HepG2 (cell line): Measurements from ENCODE around the gene EVA1C. TPM values are rescaled to one million over a fixed set of nuclear protein-coding genes. Genes with fewer than 3 reads are reported as not detected.
"Not testable (repeated sequence)": the region's sequence is repeated elsewhere in the genome, so short reads cannot be mapped to it uniquely, and the experiment has no call there.

ENCODE experiments used
- ATAC-seq: fragments of 200-7000 bp; cut with Tn5 transposase; 3 replicates; pipeline ENCODE4 v1.9.1; 2020; ENCODE audit warnings: mild to moderate bottlenecking, moderate library complexity
- BruUV-seq: library from RNA; stranded (reverse); fragments of 400-500 nt; replicated peaks from 2 replicates; lab custom pipeline; 2021; lab: Mats Ljungman, UMichigan
- CTCF ChIA-PET: fragments of 300-600 bp; formaldehyde crosslinking; extraction: SDS; loops from one replicate; lab custom pipeline; 2021; ENCODE audit warnings: low total read pairs, inconsistent platforms, low intra/inter-chr PET ratio; lab: Yijun Ruan, JAX
- POLR2A ChIA-PET: fragments of 350-600 bp; sonication (Branson Sonifier 250); formaldehyde crosslinking; loops from one replicate; lab custom pipeline; 2020; ENCODE audit warnings: antibody characterized with exemption, inconsistent platforms; lab: Yijun Ruan, JAX
- DNase-seq: peaks from one replicate; pipeline ENCODE4 v3.0.0-alpha.2; 2015; ENCODE audit warnings: low spot score
- FAIRE-seq: peaks from 3 replicates; lab custom pipeline; 2011; peaks lifted over from hg19 to GRCh38; lab: Jason Lieb, UNC
- H2AFZ ChIP-seq: one replicate; pipeline ENCODE4 v1.6.1; 2011; ENCODE audit warnings: low read length, inconsistent platforms
- H3K27ac ChIP-seq: fragments of 300-600 bp; 3 replicates; pipeline ENCODE4 v1.8.0; 2011; ENCODE audit warnings: mixed run types, mild to moderate bottlenecking, mixed read lengths, low read length, inconsistent platforms; ENCODE audit not compliant: insufficient read depth; ENCODE audit errors: extremely low read length
- H3K27me3 ChIP-seq, 2 experiments: fragments of 200-600 bp in 1 of 2; 2 replicates in 1 of 2; 3 replicates in 1 of 2; pipeline versions ENCODE4 v1.6.0 to v1.8.0; 2011; ENCODE audit warnings: low read length in 2 of 2, mild to moderate bottlenecking in 2 of 2, moderate library complexity in 2 of 2, inconsistent platforms in 1 of 2; ENCODE audit not compliant: insufficient read depth in 2 of 2, control insufficient read depth in 1 of 2
- H3K36me3 ChIP-seq, 2 experiments: fragments of 200-600 bp in 1 of 2; replicated peaks in 1 of 2; 2 replicates in 1 of 2; 3 replicates in 1 of 2; pipeline versions ENCODE4 v1.5.1 to v1.8.0; 2011; ENCODE audit warnings: low read length in 2 of 2, inconsistent platforms in 1 of 2; ENCODE audit not compliant: insufficient read depth in 2 of 2, control insufficient read depth in 1 of 2
- H3K4me1 ChIP-seq: 2 replicates; pipeline ENCODE4 v1.5.1; 2012; ENCODE audit warnings: low read length, inconsistent platforms; ENCODE audit not compliant: insufficient read depth
- H3K4me2 ChIP-seq: 2 replicates; pipeline ENCODE4 v1.6.0; 2011; ENCODE audit warnings: low read depth, low read length, inconsistent platforms
- H3K4me3 ChIP-seq, 3 experiments: fragments of 200-600 bp in 1 of 3; sonication (generic), shearing (Covaris generic) in 1 of 3; replicated peaks in 1 of 3; 2 replicates each; pipeline ENCODE4 v1.5.1; 2011 to 2016; ENCODE audit warnings: low read length in 3 of 3, inconsistent platforms in 2 of 3, low read depth in 2 of 3, mild to moderate bottlenecking in 2 of 3, control low read depth in 1 of 3, mixed read lengths in 1 of 3; ENCODE audit not compliant: insufficient read depth in 1 of 3
- H3K79me2 ChIP-seq: one replicate; pipeline ENCODE4 v1.6.1; 2011; ENCODE audit warnings: low read length, inconsistent platforms; ENCODE audit not compliant: insufficient read depth
- H3K9ac ChIP-seq: 2 replicates; pipeline ENCODE4 v1.6.0; 2011; ENCODE audit warnings: mild to moderate bottlenecking, low read depth, low read length, inconsistent platforms; ENCODE audit not compliant: insufficient read depth
- H3K9me3 ChIP-seq: 2 replicates; pipeline ENCODE4 v1.5.1; 2012; ENCODE audit warnings: mild to moderate bottlenecking, low read length
- H4K20me1 ChIP-seq: 2 replicates; pipeline ENCODE4 v1.6.0; 2011; ENCODE audit warnings: inconsistent platforms, mild to moderate bottlenecking, low read length, moderate library complexity; ENCODE audit not compliant: insufficient read depth
- CENPT ChIP-seq: sonication (generic); formaldehyde crosslinking; IDR thresholded peaks from 2 replicates; pipeline ENCODE4 v1.8.0; 2022; ENCODE audit warnings: low read depth, mild to moderate bottlenecking, moderate library complexity, missing genetic modification reagents
- CREM ChIP-seq, 2 experiments: sonication (generic) in 1 of 2; formaldehyde crosslinking in 1 of 2; IDR thresholded peaks; 2 replicates each; pipeline versions ENCODE4 v1.4.0 to v1.6.1; 2016 to 2020; ENCODE audit warnings: antibody characterized with exemption in 1 of 2, mild to moderate bottlenecking in 1 of 2, missing genetic modification reagents in 1 of 2
- FOSL1 ChIP-seq: sonication (generic); formaldehyde crosslinking; IDR thresholded peaks from 2 replicates; pipeline ENCODE4 v1.9.0; 2021; ENCODE audit warnings: missing genetic modification reagents, borderline replicate concordance
- FOXP1 ChIP-seq, 2 experiments: fragments of 450-650 bp in 1 of 2; IDR thresholded peaks; 2 replicates each; pipeline ENCODE4 v1.6.1; 2017 to 2018; ENCODE audit warnings: antibody characterized with exemption in 1 of 2
- REXO4 ChIP-seq: sonication (generic); formaldehyde crosslinking; IDR thresholded peaks from 2 replicates; pipeline ENCODE4 v1.8.0; 2022; ENCODE audit warnings: missing genetic modification reagents, mild to moderate bottlenecking, borderline replicate concordance
- SMYD3 ChIP-seq: sonication (generic); formaldehyde crosslinking; IDR thresholded peaks from 2 replicates; pipeline ENCODE4 v1.8.1; 2023; ENCODE audit warnings: mild to moderate bottlenecking, missing genetic modification reagents
- TCF7L2 ChIP-seq: IDR thresholded peaks from 2 replicates; pipeline ENCODE4 v1.6.1; 2011; ENCODE audit warnings: mild to moderate bottlenecking, low read depth, low read length, moderate library complexity
- TEAD3 ChIP-seq: optimal IDR thresholded peaks from 2 replicates; pipeline ENCODE3; 2016; ENCODE audit warnings: borderline replicate concordance
- YEATS2 ChIP-seq: sonication (generic); formaldehyde crosslinking; IDR thresholded peaks from 2 replicates; pipeline ENCODE4 v1.4.0; 2020; ENCODE audit warnings: missing genetic modification reagents, borderline replicate concordance
- ZFY ChIP-seq: sonication (generic); formaldehyde crosslinking; IDR thresholded peaks from 2 replicates; pipeline ENCODE4 v1.4.0; 2020; ENCODE audit warnings: missing genetic modification reagents
- WGBS: methylation state at CpG from one replicate; pipeline ENCODE4 v1.1.6; 2017; ENCODE audit warnings: low lambda C conversion rate; 5-methylcytosine and 5-hydroxymethylcytosine counted together
- in situ Hi-C: cut with HindIII; loops from 2 replicates; pipeline ENCODE4 v1.10.0; 2017; ENCODE audit warnings: low pct_unique_long_range_greater_than_20kb; ENCODE audit not compliant: extremely low pct_ligation_motif_present
- intact Hi-C: fragments of 100-400 bp; cut with micrococcal nuclease; formaldehyde crosslinking; loops from one replicate; pipeline ENCODE4 v1.10.0; 2022; ENCODE audit not compliant: unreplicated experiment
- polyA plus RNA-seq, 8 experiments: library from polyadenylated mRNA; depleted of rRNA in 3 of 8; stranded (reverse) in 7 of 8; unstranded in 1 of 8; fragments of >200 nt; fragmentation: Illumina TruSeq in 4 of 8; extraction: Trizol in 4 of 8; gene quantifications; 2 replicates each; pipeline versions ENCODE4 v1.2.1 to v1.2.3, GENCODE V29; 2011 to 2016; ENCODE audit warnings: low read depth in 4 of 8, missing spikeins in 1 of 8, mixed read lengths in 1 of 8; ENCODE audit not compliant: insufficient read depth in 1 of 8
- total RNA-seq, 5 experiments: library from RNA; depleted of rRNA; stranded (reverse); fragments of >200 nt; fragmentation: Illumina TruSeq; extraction: Trizol; gene quantifications; 2 replicates each; pipeline ENCODE4 v1.2.3, GENCODE V29; 2016; ENCODE audit warnings: low read depth in 1 of 5
- TF ChIP-seq, protein P1 (sequence below), 2 experiments: sonication (generic) in 1 of 2; formaldehyde crosslinking in 1 of 2; IDR thresholded peaks; 2 replicates each; pipeline versions ENCODE4 v1.4.0 to v1.6.1; 2016 to 2020; ENCODE audit warnings: borderline replicate concordance in 1 of 2, low read depth in 1 of 2, mild to moderate bottlenecking in 1 of 2, missing genetic modification reagents in 1 of 2
- TF ChIP-seq, protein P2 (sequence below): sonication (generic); formaldehyde crosslinking; IDR thresholded peaks from 2 replicates; pipeline ENCODE4 v1.4.0; 2020; ENCODE audit warnings: mild to moderate bottlenecking, missing genetic modification reagents
- TF ChIP-seq, protein P3 (sequence below): sonication (generic); formaldehyde crosslinking; IDR thresholded peaks from 2 replicates; pipeline ENCODE4 v1.9.0; 2022; ENCODE audit warnings: missing genetic modification reagents, mild to moderate bottlenecking, borderline replicate concordance

Gene EVA1C
- total and polyA plus RNA-seq, 2 of the 13 experiments (the other 11 are each of a cell fraction or from before 2014, with no cell fraction given), result 0.29 to 0.34 TPM

DNA sequence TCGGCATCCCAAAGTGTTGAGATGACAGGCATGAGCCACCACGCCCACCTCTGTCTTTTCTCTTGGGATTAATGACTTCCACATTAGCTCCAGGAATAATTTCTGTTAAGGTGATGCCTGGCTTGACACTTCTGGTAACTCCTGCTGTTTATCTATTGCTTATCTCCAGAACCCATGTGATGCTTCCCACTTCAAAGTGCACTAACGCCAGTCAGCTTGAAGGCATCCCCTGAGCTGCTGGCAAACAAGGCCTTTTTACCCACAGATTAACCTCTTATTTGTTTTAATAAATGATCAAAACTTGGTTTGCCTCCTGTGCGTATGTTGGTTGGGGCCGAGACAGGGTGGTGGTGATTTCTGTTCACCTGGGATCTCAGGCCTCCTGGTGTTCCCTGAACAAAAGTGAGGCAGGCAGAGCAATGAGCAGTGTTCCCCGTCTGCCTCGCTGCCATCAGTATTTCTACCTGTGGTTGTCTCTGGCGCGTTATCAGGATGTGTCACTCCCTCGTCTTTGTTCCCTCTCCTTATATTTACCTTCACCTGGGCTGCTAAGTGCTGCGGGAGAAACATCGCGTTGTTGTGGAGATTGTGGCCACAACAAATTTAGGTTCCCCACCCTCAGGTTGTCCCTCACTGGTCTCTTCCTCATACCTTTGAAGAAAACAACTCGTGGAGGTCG is 20.6 kb downstream of the EVA1C start (continued):
- TF ChIP-seq, protein P1, sequence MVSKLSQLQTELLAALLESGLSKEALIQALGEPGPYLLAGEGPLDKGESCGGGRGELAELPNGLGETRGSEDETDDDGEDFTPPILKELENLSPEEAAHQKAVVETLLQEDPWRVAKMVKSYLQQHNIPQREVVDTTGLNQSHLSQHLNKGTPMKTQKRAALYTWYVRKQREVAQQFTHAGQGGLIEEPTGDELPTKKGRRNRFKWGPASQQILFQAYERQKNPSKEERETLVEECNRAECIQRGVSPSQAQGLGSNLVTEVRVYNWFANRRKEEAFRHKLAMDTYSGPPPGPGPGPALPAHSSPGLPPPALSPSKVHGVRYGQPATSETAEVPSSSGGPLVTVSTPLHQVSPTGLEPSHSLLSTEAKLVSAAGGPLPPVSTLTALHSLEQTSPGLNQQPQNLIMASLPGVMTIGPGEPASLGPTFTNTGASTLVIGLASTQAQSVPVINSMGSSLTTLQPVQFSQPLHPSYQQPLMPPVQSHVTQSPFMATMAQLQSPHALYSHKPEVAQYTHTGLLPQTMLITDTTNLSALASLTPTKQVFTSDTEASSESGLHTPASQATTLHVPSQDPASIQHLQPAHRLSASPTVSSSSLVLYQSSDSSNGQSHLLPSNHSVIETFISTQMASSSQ (IDR thresholded peaks at IDR 0.05; ENCODE audit: low read depth), result peak; percentile 26; the same call in 1 of the 2 replicates
- TF ChIP-seq, protein P1 (CRISPR knock-in tag; IDR thresholded peaks at IDR 0.05; ENCODE audit: borderline replicate concordance), result peak; percentile 28; the same call in 1 of the 2 replicates
- TF ChIP-seq FOXP1 (IDR thresholded peaks at IDR 0.05); CREM (CRISPR knock-in tag; IDR thresholded peaks at IDR 0.05): not testable (repeated sequence)
- TF ChIP-seq FOXP1 (CRISPR knock-in tag; IDR thresholded peaks at IDR 0.05) (peak; percentile 51), FOSL1 (CRISPR knock-in tag) (peak; percentile 66; the same call in 1 of the 2 replicates), CREM (IDR thresholded peaks at IDR 0.05) (0 out of 2 replicates have a peak, but pooled peaks have one; percentile 27)

DNA sequence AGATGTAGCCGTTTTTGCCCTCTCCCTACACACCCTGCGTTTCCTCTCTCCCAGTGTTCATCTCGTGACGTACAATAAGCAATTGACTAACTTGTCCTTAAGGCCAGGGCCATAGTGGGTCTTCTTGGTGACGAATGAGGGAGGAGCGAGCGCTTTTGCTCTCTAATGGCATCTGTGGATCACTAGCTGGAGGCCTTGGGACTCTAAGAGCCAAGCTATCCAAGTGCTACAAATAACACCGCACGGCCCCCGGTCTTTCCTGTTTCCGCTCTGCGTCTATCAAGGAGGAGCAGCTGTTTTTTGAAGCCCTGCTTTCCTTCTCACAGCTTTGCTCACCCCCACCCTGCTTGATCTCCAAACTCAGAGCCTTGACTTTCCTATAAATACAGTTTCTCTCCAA is 25.2 kb downstream of the EVA1C start:
- no peak overlapping the region for H3K4me3 ChIP-seq
- ChIA-PET CTCF (no interaction called here), POLR2A (no interaction called here)
- no peak overlapping the region for H3K27ac ChIP-seq
- in situ Hi-C loops, result no loop called here
- no peak overlapping the region for H2AFZ ChIP-seq
- peaks cover 11% of the 10 kb centered on the region for H3K4me1 ChIP-seq
- DNase-seq (no peak), ATAC-seq (no peak), FAIRE-seq (no peak)
- H4K20me1 ChIP-seq, result no peaks in the 10 kb centered on the region
- H3K27me3 ChIP-seq, result 0 out of 5 replicates have a peak, but pooled peaks cover 0 to 4% of the 10 kb centered on the region in 2 experiments
- no peak overlapping the region for H3K9ac ChIP-seq
- H3K9me3 ChIP-seq, result no peaks in the 10 kb centered on the region
- H3K36me3 ChIP-seq, result no peaks in the 10 kb centered on the region
- BruUV-seq, result no TSS peak
- WGBS, result 66% methylated on average over 12 of the region's 12 CpGs
- H3K4me2 ChIP-seq, result no peak overlapping the region
- H3K79me2 ChIP-seq, result no peaks in the 10 kb centered on the region
- intact Hi-C loops, result no loop called here
- no peak for TF ChIP-seq CENPT (CRISPR knock-in tag)
- no peak for TF ChIP-seq REXO4 (CRISPR knock-in tag)
- TF ChIP-seq, protein P2, sequence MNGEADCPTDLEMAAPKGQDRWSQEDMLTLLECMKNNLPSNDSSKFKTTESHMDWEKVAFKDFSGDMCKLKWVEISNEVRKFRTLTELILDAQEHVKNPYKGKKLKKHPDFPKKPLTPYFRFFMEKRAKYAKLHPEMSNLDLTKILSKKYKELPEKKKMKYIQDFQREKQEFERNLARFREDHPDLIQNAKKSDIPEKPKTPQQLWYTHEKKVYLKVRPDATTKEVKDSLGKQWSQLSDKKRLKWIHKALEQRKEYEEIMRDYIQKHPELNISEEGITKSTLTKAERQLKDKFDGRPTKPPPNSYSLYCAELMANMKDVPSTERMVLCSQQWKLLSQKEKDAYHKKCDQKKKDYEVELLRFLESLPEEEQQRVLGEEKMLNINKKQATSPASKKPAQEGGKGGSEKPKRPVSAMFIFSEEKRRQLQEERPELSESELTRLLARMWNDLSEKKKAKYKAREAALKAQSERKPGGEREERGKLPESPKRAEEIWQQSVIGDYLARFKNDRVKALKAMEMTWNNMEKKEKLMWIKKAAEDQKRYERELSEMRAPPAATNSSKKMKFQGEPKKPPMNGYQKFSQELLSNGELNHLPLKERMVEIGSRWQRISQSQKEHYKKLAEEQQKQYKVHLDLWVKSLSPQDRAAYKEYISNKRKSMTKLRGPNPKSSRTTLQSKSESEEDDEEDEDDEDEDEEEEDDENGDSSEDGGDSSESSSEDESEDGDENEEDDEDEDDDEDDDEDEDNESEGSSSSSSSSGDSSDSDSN (CRISPR knock-in tag), result no peak
- TF ChIP-seq, protein P3, sequence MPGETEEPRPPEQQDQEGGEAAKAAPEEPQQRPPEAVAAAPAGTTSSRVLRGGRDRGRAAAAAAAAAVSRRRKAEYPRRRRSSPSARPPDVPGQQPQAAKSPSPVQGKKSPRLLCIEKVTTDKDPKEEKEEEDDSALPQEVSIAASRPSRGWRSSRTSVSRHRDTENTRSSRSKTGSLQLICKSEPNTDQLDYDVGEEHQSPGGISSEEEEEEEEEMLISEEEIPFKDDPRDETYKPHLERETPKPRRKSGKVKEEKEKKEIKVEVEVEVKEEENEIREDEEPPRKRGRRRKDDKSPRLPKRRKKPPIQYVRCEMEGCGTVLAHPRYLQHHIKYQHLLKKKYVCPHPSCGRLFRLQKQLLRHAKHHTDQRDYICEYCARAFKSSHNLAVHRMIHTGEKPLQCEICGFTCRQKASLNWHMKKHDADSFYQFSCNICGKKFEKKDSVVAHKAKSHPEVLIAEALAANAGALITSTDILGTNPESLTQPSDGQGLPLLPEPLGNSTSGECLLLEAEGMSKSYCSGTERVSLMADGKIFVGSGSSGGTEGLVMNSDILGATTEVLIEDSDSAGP (CRISPR knock-in tag), result no peak
- no peak for TF ChIP-seq YEATS2 (CRISPR knock-in tag)
- TF ChIP-seq TCF7L2, result no peak
- TF ChIP-seq SMYD3, result no peak
- TF ChIP-seq ZFY (CRISPR knock-in tag), result no peak
- TF ChIP-seq TEAD3 (CRISPR knock-in tag), result no peak
